Stimulated activated CD4-positive, alpha-beta T cell treated with anti-CD3 and anti-CD28 coated beads, Interleukin-1b, Interleukin-23, amount 100 ng/mL, for 1 hour (primary cell): ENCODE measurements around the gene PPP1R9B.

Experiments
- DNase-seq, 2 donors: peaks; one replicate each; pipeline ENCODE4 v3.0.0-alpha.2; 2020; ENCODE audit warnings: low read depth in 2 of 2

PPP1R9B gene, protein sequence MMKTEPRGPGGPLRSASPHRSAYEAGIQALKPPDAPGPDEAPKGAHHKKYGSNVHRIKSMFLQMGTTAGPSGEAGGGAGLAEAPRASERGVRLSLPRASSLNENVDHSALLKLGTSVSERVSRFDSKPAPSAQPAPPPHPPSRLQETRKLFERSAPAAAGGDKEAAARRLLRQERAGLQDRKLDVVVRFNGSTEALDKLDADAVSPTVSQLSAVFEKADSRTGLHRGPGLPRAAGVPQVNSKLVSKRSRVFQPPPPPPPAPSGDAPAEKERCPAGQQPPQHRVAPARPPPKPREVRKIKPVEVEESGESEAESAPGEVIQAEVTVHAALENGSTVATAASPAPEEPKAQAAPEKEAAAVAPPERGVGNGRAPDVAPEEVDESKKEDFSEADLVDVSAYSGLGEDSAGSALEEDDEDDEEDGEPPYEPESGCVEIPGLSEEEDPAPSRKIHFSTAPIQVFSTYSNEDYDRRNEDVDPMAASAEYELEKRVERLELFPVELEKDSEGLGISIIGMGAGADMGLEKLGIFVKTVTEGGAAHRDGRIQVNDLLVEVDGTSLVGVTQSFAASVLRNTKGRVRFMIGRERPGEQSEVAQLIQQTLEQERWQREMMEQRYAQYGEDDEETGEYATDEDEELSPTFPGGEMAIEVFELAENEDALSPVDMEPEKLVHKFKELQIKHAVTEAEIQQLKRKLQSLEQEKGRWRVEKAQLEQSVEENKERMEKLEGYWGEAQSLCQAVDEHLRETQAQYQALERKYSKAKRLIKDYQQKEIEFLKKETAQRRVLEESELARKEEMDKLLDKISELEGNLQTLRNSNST

DNA sequence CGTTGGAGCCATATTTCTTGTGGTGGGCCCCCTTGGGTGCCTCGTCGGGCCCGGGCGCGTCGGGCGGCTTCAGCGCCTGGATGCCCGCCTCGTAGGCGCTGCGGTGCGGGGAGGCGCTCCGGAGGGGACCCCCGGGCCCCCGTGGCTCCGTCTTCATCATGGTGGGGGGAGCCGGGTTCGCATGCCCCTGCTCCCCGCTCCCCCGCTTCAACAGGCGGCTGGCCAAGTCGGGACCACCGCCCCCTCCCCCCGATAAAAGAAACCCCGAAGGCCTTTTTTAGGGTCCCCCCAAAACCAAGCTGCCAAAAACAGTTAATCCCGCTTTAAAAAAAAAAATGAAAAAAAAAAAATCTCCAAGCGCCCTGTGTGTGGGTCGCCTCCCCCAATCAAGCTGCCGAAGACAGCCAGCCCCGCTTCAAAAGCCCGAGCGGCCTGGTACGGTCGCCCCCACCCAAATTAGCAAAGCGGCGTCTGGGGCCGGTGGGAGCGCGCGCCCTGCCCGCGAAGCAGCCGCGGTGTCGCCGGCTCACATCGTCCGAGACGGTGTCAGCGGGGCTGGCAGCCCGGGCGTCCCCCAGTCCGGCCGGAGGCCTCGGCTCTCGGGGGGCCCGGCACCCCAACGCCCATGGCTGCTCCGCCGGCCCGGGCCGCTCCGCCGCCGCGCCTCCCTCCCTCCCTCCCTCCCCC, at the start of gene PPP1R9B:
Gene PPP1R9B, minus strand, starts transcription at position 324 of the 687 bp plus-strand sequence. Its CDS starts 164 bp downstream, at position 160.
- no peak for DNase-seq

DNA sequence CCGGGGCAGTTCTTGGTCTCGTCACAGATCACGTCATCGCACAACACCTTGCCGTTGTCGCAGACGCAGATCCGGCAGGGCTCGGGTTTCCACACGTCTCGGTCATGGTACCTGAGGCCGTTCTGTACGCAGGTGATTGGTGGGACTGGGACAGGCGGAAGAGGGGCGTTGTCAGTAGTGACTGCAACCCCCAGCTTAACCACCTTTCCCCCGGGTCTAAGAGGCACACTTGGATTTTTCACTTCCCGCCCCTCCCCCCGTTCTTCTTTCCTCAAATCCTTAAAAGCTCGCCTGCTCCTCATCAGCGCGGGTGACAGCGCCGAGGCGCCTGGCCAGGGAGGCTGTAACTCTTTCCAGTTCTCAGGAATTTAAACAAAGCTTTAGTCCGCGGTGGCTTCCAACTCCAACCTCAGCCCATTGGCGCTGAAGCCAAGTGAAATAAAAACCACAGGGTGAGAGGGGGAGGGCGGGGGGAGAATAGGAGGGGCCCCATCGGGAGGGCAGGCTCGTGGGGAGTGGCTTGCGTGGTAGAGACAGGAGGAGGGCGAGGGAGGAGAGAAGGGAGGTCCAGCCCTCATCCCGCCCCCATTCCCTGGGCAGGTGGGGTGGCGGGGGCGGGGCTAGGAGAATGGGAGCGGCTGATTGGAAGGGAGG, 49.5 kb upstream of the PPP1R9B start:
- DNase-seq: peak in 1 of 2 donors; percentile 21

DNA sequence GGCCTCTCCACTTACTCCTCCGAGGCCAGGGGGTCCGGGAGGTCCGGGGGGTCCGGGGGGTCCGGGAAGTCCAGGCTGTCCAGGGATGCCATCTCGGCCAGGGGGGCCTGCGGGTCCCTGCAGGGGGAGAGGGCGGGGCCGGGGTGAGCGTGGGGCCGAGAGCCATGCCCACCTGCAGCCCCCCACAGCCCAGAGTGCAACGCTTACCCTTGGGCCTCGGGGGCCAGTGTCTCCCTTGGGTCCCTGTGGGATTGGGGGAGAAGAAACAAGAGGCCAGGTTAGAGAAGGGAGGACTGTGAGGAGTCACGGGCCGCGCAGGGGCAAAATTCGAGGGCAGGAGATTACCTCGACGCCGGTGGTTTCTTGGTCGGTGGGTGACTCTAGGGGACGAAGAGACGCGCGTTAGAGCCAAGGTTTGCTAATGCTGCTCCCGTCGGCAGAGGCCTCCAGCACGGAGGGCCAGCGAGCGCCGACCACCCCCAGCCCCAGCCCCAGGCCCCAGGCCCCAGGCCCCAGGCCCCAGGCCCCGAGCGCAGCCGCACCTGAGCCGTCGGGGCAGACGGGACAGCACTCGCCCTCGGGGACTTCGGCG, 48.8 kb upstream of the PPP1R9B start:
- DNase-seq: no peak

DNA sequence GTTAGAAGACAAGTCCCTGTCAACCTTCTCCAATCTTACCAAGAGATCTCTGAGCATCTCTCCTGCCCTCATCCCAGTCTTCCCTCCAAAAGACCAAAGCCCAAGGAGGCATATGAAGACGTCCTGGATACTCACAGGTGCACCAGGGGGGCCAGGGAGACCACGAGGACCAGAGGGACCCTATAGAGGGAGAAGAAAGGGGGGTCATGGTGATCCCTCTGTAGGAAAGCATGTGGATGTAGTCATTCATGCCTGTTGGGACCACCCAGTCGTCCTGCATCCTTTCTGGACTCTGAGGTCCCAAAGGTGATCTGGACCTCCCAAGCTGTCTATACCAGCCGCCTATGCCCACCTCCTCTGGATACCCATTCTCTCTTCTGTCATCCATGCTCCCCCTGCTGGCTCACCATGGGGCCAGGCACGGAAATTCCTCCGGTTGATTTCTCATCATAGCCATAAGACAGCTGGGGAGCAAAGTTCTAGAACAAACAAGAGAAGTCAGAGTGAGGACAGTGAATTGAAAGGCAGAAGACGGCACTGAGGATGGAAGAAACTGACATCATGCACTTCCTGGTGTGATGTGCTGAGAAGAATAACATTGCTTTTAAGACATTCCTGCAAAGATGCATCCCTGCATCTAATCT, 47.7 kb upstream of the PPP1R9B start:
- DNase-seq: no peak

DNA sequence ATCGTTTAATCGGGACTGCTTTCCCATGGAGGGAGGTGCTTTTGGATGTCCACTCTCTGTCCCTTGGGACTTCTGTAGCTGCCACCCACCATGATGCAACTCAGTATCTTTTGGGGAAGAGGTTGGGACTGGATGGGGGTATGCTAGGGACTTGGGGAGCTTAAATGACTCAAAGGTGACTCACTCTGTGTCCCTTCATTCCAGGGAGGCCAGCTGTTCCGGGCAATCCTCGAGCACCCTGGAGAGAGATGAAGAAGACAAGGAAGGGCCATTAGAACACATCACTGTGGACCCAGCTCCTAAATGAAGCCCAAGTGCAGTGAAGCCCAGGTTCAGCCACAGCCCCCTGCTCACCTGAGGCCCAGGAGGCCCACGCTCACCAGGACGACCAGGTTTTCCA, 46.3 kb upstream of the PPP1R9B start:
- DNase-seq: no peak

DNA sequence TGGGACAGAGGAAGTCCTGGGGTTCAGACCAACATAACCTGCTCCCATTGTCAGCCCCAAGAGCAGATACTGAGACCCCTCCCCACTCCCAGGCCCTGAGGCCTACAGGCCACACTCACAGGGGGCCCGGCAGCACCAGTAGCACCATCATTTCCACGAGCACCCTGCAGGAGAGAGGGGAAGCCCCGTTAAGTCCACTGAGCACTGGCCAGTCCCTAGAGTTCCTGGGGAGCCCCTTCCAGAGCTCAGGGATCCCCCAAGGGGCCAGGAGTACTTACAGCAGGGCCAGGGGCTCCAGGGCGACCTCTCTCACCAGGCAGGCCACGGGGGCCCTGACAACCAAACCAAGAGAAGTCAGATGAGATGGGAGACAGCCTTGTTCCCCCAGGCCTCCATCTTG, 45.6 kb upstream of the PPP1R9B start:
- DNase-seq: no peak

DNA sequence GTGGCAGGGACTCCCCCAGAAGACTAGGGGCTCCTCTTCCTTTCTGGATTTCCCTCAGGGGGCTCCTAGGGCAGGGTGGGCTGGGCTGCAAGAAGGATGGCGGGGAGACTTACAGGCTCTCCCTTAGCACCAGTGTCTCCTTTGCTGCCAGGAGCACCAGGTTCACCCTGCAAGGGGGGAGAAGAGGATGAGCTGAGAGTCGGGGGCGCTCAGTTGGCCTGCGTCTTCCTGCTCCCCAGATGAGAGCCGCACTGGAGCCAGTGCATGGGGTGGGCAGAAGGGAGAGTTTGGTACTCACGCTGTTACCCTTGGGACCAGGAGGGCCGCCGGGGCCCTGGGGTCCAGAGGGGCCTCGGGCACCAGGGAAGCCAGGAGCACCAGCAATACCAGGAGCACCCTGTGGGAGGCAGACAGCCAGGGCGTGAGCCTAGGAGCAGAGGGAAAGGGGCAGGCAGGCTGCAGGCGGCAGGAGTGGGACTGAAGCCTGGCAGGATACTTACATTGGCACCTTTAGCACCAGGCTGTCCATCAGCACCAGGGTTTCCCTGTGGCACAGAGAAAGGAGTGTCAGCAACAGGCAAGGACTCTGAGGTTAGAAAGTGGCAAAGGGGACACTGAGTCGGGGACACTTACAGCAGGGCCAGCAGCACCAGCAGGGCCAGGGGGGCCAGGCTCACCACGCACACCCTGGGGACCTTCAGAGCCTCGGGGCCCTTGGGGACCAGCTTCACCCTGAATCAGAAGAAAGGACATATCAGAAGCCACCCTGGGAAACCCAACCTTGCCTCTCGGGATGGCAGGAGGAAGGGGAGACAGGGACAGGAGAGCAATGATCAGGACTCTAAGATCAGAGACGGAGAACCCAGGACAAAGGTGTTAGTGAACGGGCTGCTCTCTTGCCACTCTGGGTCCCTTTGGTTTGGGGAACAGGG, 44.7 kb upstream of the PPP1R9B start:
- DNase-seq: no peak

DNA sequence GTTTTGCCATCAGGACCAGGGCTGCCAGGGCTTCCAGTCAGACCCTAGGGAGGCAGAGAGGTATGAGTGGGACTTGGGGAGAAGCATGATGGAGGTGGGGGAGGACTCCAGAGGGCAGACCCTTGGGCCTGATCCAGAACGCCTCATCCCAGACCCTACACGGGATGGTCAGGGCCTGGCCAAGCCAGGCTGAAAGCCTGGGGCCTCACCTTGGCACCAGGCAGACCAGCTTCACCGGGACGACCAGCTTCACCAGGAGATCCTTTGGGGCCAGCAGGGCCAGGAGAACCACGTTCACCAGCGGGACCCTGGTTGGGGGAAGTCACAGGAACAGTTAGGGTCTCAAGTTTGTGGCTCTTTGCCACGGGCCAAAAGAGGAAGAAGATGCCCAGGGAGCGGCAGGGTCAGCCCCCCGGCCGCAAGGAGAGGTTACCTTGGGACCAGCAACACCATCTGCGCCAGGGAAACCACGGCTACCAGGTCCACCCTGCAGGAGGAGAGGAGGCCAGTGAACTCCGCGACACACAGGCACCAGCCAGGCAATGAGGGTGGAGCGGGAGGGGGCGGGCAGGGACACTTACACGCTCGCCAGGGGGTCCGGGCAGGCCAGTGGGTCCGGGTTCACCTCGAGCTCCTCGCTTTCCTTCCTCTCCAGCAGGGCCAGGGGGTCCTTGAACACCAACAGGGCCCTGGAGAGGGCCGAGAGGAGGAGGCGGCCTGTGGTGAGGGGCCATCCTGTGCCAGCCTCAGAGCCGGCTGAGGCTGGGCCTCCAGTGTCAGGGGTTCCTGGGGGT, 43.9 kb upstream of the PPP1R9B start:
- DNase-seq: no peak

DNA sequence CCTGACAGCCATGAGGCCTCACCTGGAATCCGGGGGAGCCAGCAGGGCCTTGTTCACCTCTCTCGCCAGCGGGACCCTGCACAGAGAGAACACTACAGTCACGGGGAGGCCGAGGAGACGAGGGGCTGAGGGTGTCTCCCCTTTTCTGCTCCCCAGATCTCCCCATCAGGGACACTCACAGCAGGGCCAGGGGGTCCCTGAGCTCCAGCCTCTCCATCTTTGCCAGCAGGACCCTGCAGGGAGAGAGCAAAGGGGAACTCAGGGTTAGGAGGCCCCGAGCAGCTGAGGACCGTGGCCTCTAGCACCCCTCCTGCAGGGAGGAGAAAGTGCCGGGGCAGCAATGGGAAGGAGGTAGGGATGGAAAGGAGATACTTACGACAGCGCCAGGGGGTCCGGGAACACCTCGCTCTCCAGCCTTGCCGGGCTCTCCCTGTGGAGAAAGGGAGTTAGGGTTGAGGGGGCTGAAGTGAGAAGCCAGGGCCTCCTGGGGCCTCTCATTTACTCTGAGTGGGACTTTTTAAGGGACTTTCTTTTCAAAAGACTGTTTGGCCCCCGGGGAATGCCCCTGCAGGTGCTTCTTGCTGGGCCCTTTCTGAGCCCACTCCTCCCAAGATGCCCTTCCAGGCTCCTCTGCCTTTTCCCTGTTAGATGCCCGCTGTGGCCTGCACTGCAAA, 42.3 kb upstream of the PPP1R9B start:
- no peak for DNase-seq

DNA sequence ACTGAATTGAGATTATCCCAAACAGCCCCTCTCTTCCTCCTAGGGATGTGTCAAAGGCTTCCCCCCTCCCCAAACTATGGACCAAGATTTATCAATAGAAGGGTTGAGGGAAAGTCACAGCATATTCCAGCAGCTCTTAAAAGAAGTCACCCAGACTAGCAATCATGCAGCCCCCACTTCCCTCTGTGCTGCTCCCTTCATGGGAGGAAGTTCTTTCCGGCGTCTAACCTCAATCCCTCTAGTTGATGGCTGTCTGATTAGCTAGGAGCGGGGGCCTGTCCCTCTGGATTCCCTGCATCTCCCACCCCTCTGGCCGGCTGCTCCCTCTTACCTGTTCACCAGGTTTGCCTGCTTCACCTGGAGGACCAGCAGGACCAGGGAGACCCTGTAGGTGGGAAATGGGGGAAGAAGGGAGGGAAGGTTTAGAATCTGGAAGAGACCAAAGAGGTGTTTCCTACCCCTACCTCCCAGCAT, 41.7 kb upstream of the PPP1R9B start:
- DNase-seq: no peak

DNA sequence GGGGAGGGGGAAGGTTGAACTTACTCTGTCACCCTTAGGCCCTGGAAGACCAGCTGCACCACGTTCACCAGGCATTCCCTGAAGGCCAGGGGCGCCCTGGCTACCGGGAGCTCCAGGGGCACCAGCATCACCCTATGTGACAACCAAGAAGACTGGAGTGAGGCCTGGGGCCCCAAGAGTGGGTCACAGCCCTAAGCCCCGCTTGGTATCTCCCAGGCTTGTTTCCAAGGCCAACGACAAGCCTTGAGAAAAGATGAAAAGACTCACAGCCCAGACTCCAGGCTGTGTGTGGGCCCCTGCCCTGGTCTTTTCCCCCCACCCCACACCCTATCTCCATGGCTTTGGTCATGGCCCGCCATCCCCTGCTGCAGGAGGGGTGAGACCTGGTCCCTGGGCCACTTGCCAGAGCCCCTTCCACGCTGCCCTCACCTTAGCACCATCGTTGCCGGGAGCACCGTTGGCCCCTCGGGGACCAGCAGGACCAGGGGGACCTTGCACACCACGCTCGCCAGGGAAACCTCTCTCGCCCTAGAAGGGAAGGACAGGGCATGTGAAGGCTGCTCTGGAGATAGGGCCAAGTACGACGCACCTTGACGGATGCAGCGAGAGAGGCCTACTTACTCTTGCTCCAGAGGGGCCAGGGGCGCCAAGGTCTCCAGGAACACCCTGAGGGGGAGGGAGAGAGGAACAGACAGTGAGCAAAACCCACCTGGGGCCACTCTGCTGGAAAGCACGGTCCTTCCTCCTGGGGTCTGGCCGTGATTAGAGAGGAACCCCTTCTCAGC, 41.1 kb upstream of the PPP1R9B start:
- no peak for DNase-seq

DNA sequence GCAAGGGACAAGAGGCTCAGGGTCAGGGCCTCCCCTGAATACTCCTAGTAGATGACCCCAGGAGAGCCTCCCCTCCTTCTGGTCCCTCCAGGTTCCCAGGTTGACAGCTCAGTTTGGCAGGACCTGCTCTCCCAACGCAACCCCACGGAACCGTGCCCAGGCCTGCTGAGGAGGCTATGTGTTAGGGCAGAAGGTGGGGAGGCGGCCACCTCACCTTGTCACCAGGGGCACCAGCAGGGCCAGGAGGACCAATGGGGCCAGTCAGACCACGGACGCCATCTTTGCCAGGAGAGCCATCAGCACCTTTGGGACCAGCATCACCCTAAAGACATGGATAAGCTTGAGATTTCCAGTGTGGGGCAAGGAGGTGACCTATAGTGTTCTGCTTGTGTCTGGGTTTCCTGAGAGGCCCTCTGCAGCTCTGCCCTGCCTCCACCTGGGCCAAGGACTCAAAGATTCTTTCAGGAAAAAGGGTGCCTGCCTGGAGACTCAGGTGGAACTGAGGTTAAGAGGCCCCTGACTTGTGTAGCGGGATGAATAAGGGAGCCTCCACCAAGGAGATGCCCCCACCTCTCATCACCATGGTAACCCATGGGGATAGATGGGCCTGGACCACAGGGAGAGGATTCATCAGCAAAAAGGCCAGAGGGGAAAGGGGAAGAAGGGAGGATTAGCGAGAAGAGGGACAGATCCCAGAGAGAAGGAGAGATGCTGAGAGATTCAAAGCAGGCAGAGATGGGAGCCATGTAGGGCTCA, 40.3 kb upstream of the PPP1R9B start:
- no peak for DNase-seq

DNA sequence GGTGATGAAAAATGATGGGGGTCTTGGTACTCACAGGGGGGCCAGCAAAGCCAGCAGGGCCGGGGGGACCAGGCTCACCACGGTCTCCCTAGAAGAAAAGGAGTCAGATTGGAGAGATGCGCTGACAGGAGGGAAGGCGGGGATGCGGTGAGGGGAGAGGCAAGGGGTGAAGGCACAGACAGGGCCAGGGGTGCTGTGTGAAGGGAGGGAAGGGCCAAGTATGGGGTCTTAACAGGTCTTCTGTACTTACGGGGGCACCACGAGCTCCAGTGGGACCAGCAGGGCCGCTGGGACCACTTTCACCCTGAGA, 39.8 kb upstream of the PPP1R9B start:
- DNase-seq: no peak

DNA sequence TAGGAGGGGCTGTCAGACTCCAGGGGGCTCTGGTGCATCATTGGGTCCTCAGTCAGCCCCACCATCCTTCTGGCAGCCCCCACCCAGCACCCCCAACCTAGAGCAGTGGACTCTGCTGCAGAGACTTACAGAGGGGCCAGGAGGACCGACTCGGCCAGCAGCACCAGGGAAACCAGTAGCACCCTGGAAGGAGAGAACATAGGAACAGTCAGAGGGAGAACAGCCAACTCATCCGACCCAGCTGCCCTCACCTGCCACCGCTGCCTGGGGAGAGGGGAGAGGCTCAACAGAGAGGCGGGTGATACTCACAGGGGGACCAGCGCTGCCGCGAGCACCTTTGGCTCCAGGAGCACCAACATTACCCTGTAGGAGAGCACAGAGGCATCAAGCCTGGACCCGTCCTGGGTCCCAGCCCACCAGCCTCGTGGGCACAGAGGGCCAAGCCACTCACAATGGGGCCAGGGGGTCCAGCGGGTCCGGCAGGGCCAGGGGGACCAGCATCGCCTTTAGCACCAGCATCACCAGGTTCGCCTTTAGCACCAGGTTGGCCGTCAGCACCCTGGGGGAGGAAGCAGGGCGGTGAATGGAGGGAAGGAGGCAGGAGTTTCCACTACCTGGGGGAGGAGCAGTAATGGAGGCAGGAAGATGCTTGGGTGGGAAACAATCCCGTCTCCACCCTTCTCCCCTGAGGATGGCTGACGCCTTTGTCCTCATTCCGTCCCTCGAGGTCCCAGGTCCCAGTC, 39.2 kb upstream of the PPP1R9B start:
- no peak for DNase-seq

DNA sequence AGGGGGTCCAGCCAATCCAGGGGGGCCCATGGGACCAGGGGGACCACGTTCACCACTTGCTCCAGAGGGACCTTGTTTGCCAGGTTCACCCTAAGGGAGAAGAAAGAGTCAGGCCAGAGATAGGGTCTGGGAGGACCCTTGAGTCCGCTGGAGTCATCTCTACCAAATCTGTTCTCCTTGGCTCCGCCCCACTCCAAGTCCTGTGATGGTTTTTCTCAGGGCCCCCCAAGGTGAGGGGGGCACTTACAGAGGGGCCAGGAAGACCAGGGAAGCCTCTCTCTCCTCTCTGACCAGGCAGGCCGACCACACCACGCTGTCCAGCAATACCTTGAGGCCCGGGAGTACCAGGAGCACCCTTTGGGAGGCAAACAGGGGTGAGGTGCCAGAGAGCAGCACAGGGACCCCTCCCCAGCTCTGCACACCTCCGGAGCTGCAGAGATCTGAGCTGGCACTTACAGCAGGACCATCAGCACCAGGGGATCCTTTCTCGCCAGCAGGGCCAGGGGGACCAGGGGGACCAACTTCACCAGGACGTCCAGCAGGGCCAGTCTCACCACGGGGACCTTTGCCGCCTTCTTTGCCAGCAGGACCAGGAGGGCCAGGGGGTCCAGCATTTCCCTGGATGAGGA, 38.6 kb upstream of the PPP1R9B start:
- no peak for DNase-seq

DNA sequence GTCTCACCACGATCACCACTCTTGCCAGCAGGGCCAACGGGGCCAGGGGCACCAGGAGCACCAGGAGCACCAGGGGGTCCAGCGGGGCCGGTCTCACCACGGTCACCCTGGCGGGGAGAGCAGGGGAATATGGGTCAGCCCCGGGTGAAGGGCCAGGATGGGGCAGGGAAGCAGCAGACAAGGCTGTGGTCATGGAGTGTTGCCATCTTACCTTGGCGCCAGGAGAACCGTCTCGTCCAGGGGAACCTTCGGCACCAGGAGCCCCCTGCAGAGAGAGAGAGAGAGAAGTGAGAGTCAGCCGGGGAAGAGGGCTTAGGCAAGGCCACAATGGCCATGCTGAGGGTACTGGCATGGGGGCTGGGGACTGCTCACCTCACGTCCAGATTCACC, 38.0 kb upstream of the PPP1R9B start:
- no peak for DNase-seq
